ENCODE data around the gene UBAP1L. TPM values are rescaled to one million over a fixed set of nuclear protein-coding genes. Genes with fewer than 3 reads are reported as not detected.
A peak's percentile ranks its signal among the peaks of the same experiment; 100 is the strongest.

Gene UBAP1L
- total and polyA plus RNA-seq, 2 of the 4 experiments (the other 2 are of a cell fraction) = 0.36 to 1.1 TPM

DNA sequence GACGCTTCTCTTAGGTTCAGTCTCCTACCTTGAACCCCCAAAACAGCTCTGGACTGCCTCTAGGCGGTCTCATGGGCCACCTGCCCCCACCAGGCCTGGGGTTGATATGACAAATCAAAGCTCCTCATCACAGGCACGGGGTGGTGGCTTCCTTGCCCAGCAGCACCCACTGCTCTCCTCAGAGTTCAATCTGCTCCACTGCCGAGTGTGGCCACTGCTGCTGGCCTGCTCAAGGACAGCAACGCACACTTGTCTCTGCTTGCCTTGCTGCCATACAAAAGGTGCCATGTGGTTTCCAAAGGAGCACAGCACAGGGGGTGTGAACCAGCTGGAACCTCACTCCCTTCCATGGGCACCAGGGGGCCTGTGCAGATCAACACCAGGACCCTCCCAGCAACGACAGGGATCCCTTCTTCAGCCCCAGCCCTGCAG is 28.3 kb downstream of the UBAP1L start:
- Histone ChIP-seq H3K18ac (ENCODE audit: low read depth, low read length) (no peak overlapping the region), H3K4me3 (ENCODE audit: insufficient read depth, low read depth, low read length) (no peak overlapping the region), H3K79me1 (ENCODE audit: low read depth in 1 of 2, low read length in 2 of 2) (no peaks in the 10 kb centered on the region), H2BK5ac (ENCODE audit: low read depth, low read length, poor library complexity, severe bottlenecking) (no peak overlapping the region), H3K56ac (ENCODE audit: extremely low read depth, insufficient read depth, low read length) (no peak overlapping the region), H4K20me1 (ENCODE audit: insufficient read depth, low read length) (no peaks in the 10 kb centered on the region; the same call in none of the 2 replicates), H2BK15ac (ENCODE audit: low read depth, low read length) (no peak overlapping the region), H3K9me3 (ENCODE audit: control insufficient read depth, insufficient read depth, low read length) (no peaks in the 10 kb centered on the region), H3K14ac (replicated peaks; ENCODE audit: low read depth, low read length) (no peak overlapping the region), H2AK9ac (replicated peaks; ENCODE audit: low read depth, low read length, poor library complexity) (peak overlapping the region; percentile 31), H3K4me2 (ENCODE audit: low read depth, low read length) (no peak overlapping the region), H3K27me3 (ENCODE audit: control insufficient read depth, insufficient read depth, low read length) (peaks cover 35% of the 10 kb centered on the region), H3K23ac (ENCODE audit: low read depth, low read length) (no peak overlapping the region), H3K4ac (ENCODE audit: low read depth, low read length) (no peak overlapping the region; the same call in 1 of the 2 replicates), H2AFZ (replicated peaks; ENCODE audit: low read length, poor library complexity) (no peak overlapping the region), H3K36me3 (ENCODE audit: control insufficient read depth, insufficient read depth, low read length) (no peaks in the 10 kb centered on the region), H4K8ac (ENCODE audit: low read depth in 2 of 2, low read length in 2 of 2) (no peak overlapping the region; a peak in 1 of 4 replicates), H2AK5ac (ENCODE audit: low read depth, low read length) (peak overlapping the region; percentile 39; the same call in 1 of the 2 replicates), H4K5ac (ENCODE audit: low read depth, low read length) (no peak overlapping the region), H2BK120ac (ENCODE audit: low read depth, low read length) (no peak overlapping the region), H3K4me1 (ENCODE audit: control insufficient read depth, insufficient read depth, low read length) (peaks cover 36% of the 10 kb centered on the region), H3K9ac (ENCODE audit: low read depth, low read length) (no peak overlapping the region), H3K27ac (ENCODE audit: insufficient read depth, low read length) (no peak overlapping the region), H4K91ac (ENCODE audit: insufficient read depth, low read depth, low read length) (no peak overlapping the region), H3K9me1 (ENCODE audit: insufficient read depth, low read length) (no peaks in the 10 kb centered on the region), H2BK20ac (ENCODE audit: low read depth, low read length) (no peak overlapping the region)
- in situ Hi-C loops (cut with MboI; ENCODE audit: low sequenced_read_pairs) = loop anchor here (5.0 to 10.0 kb wide), 2 partner anchors 34 to 52 kb away; no protein-coding TSS in a partner anchor
- no TSS peak for BruUV-seq (replicated peaks)
- 92% methylated on average over 2 of the region's 6 CpGs; no CpG with 5 or more reads in 1 of the 2 experiments for WGBS, 2 experiments (ENCODE audit: extremely low coverage in 2 of 2, insufficient read length in 1 of 2)
- TF ChIP-seq CHD1 (IDR thresholded peaks at IDR 0.05; ENCODE audit: low read depth, low read length) = no peak
- TF ChIP-seq, protein P1, sequence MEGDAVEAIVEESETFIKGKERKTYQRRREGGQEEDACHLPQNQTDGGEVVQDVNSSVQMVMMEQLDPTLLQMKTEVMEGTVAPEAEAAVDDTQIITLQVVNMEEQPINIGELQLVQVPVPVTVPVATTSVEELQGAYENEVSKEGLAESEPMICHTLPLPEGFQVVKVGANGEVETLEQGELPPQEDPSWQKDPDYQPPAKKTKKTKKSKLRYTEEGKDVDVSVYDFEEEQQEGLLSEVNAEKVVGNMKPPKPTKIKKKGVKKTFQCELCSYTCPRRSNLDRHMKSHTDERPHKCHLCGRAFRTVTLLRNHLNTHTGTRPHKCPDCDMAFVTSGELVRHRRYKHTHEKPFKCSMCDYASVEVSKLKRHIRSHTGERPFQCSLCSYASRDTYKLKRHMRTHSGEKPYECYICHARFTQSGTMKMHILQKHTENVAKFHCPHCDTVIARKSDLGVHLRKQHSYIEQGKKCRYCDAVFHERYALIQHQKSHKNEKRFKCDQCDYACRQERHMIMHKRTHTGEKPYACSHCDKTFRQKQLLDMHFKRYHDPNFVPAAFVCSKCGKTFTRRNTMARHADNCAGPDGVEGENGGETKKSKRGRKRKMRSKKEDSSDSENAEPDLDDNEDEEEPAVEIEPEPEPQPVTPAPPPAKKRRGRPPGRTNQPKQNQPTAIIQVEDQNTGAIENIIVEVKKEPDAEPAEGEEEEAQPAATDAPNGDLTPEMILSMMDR (conservative IDR thresholded peaks at IDR 0.05; ENCODE audit: low read depth, low read length) = 0 out of 2 replicates have a peak, but pooled peaks have one; percentile 12
- CTCF ChIA-PET = interaction anchor here (0.8 to 1.2 kb wide), 4 partner anchors 15 to 70 kb away, joined by 3 to 4 read pairs (median 3); no protein-coding TSS in a partner anchor
- intact Hi-C loops (cut with micrococcal nuclease) = no loop called here
- dilution Hi-C loops (cut with HindIII; ENCODE audit: low sequenced_read_pairs, unreplicated experiment) = no loop called here
- DNase-seq (no peak), ATAC-seq (ENCODE audit: low read depth) (no peak)
- POLR2A ChIA-PET (ENCODE audit: unreplicated experiment) = interaction anchor here (0.6 kb wide), 1 partner anchor 34 kb away, joined by 6 read pairs; no protein-coding TSS in a partner anchor
